ENCODE measurements around the gene FHOD3. TPM values are rescaled to one million over a fixed set of nuclear protein-coding genes. Genes with fewer than 3 reads are reported as not detected.

Gene FHOD3
- total RNA-seq, 4 donors from 2014 or later: 3.5 to 40.0 (median 14.5) TPM

- intact Hi-C loops (cut with DNase I; ENCODE audit: low total_unique reads): no loop called here
Observed at GRCh38 chr18:36420826-36421225, 123.3 kb downstream of the FHOD3 start.

GRCh38 chr18:36424741-36425142 lies 127.2 kb downstream of the FHOD3 start:
- H3K4me3 ChIP-seq: no peak overlapping the region
- intact Hi-C loops (cut with DNase I; ENCODE audit: low total_unique reads) (no loop called here), in situ Hi-C loops (cut with MboI; ENCODE audit: low pct_ligation_motif_present in 1 of 4, low pct_unique_long_range_greater_than_20kb in 1 of 4, low sequenced_read_pairs in 3 of 4) (no loop called here)

More at GRCh38 chr18:36420826-36421225, 123.3 kb downstream of the FHOD3 start:
- Histone ChIP-seq H3K4me1 (no peaks in the 10 kb centered on the region), H3K27me3 (no peaks in the 10 kb centered on the region), H3K27ac (no peak overlapping the region), H3K9me3 (no peaks in the 10 kb centered on the region), H3K36me3 (no peaks in the 10 kb centered on the region), H3K4me3 (no peak overlapping the region)
- in situ Hi-C loops (cut with MboI; ENCODE audit: low pct_ligation_motif_present in 1 of 4, low pct_unique_long_range_greater_than_20kb in 1 of 4, low sequenced_read_pairs in 3 of 4): no loop called here
- TF ChIP-seq CTCF (IDR thresholded peaks at IDR 0.05) (no peak), POLR2A (IDR thresholded peaks at IDR 0.05) (no peak), EP300 (IDR thresholded peaks at IDR 0.05; ENCODE audit: low read depth) (no peak), POLR2AphosphoS5 (IDR thresholded peaks at IDR 0.05) (no peak)
- DNase-seq: no peak
- WGBS, 2 donors (ENCODE audit: low coverage in 1 of 2): 0 to 63% methylated on average over 1 of the region's 1 CpG

GRCh38 chr18:36427369-36427768 lies 129.9 kb downstream of the FHOD3 start:
- DNase-seq: no peak
- no peak overlapping the region for H3K4me3 ChIP-seq
- H3K27me3 ChIP-seq: no peaks in the 10 kb centered on the region
- no peaks in the 10 kb centered on the region for H3K9me3 ChIP-seq
- no peaks in the 10 kb centered on the region for H3K36me3 ChIP-seq
- no peaks in the 10 kb centered on the region for H3K4me1 ChIP-seq
- in situ Hi-C loops (cut with MboI; ENCODE audit: low pct_ligation_motif_present in 1 of 4, low pct_unique_long_range_greater_than_20kb in 1 of 4, low sequenced_read_pairs in 3 of 4) (no loop called here), intact Hi-C loops (cut with DNase I; ENCODE audit: low total_unique reads) (no loop called here)
- 85 to 90% methylated on average over 3 of the region's 3 CpGs for WGBS, 2 donors (ENCODE audit: low coverage in 1 of 2)
- no peak overlapping the region for H3K27ac ChIP-seq
- TF ChIP-seq POLR2AphosphoS5 (IDR thresholded peaks at IDR 0.05): no peak
- TF ChIP-seq CTCF (IDR thresholded peaks at IDR 0.05): no peak
- no peak for TF ChIP-seq EP300 (IDR thresholded peaks at IDR 0.05; ENCODE audit: low read depth)
- TF ChIP-seq POLR2A (IDR thresholded peaks at IDR 0.05): no peak

More at GRCh38 chr18:36424741-36425142, 127.2 kb downstream of the FHOD3 start:
- no peak overlapping the region for H3K27ac ChIP-seq
- no peak for DNase-seq
- 76 to 83% methylated on average over 4 of the region's 4 CpGs for WGBS, 2 donors (ENCODE audit: low coverage in 1 of 2)
- H3K4me1 ChIP-seq: no peaks in the 10 kb centered on the region
- H3K36me3 ChIP-seq: no peaks in the 10 kb centered on the region
- no peaks in the 10 kb centered on the region for H3K27me3 ChIP-seq
- no peak for TF ChIP-seq POLR2AphosphoS5 (IDR thresholded peaks at IDR 0.05)
- TF ChIP-seq CTCF (IDR thresholded peaks at IDR 0.05): no peak
- no peak for TF ChIP-seq POLR2A (IDR thresholded peaks at IDR 0.05)
- TF ChIP-seq EP300 (IDR thresholded peaks at IDR 0.05; ENCODE audit: low read depth): no peak
- H3K9me3 ChIP-seq: no peaks in the 10 kb centered on the region

GRCh38 chr18:36427831-36428230 lies 130.3 kb downstream of the FHOD3 start:
- TF ChIP-seq POLR2AphosphoS5 (IDR thresholded peaks at IDR 0.05) (no peak), EP300 (IDR thresholded peaks at IDR 0.05; ENCODE audit: low read depth) (no peak), CTCF (IDR thresholded peaks at IDR 0.05) (no peak), POLR2A (IDR thresholded peaks at IDR 0.05) (no peak)
- intact Hi-C loops (cut with DNase I; ENCODE audit: low total_unique reads): no loop called here
- 76 to 79% methylated on average over 2 of the region's 2 CpGs for WGBS, 2 donors (ENCODE audit: low coverage in 1 of 2)
- Histone ChIP-seq H3K27ac (no peak overlapping the region), H3K4me1 (no peaks in the 10 kb centered on the region), H3K9me3 (no peaks in the 10 kb centered on the region), H3K36me3 (no peaks in the 10 kb centered on the region), H3K4me3 (no peak overlapping the region), H3K27me3 (no peaks in the 10 kb centered on the region)
- DNase-seq: no peak
- in situ Hi-C loops (cut with MboI; ENCODE audit: low pct_ligation_motif_present in 1 of 4, low pct_unique_long_range_greater_than_20kb in 1 of 4, low sequenced_read_pairs in 3 of 4): no loop called here
